ENCODE data around the gene LHFPL2. TPM values are rescaled to one million over a fixed set of nuclear protein-coding genes. Genes with fewer than 3 reads are reported as not detected.

The LHFPL2 gene
- total RNA-seq, 4 donors from 2014 or later: 14.7 to 127 (median 28.0) TPM

DNA sequence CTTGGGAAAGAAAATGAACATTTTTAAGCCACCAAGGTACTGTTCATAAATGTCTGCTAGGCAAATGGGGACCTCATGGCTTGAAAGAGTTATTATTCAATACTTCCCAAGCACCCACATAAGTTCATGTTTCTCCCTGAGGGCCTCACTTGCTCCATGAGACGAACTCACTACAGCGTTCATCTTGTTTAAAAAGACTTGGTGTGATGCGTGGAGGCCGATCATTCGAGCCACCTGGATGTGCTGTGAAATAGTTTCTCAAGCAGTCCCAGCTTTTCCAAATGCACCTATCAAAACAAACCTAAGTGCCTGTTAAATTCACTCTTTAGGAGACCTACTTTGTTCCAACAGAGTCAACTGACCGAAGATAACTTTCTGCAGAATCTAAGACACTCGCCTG is 103.2 kb downstream of the LHFPL2 start:
- no peaks in the 10 kb centered on the region for H3K27me3 ChIP-seq
- intact Hi-C loops (cut with DNase I; ENCODE audit: low total_unique reads): no loop called here
- no peaks in the 10 kb centered on the region for H3K9me3 ChIP-seq
- DNase-seq: no peak
- H3K27ac ChIP-seq: peak overlapping the region in 1 of 2 donors; percentile 18
- H3K36me3 ChIP-seq: no peaks in the 10 kb centered on the region
- TF ChIP-seq, protein P1, sequence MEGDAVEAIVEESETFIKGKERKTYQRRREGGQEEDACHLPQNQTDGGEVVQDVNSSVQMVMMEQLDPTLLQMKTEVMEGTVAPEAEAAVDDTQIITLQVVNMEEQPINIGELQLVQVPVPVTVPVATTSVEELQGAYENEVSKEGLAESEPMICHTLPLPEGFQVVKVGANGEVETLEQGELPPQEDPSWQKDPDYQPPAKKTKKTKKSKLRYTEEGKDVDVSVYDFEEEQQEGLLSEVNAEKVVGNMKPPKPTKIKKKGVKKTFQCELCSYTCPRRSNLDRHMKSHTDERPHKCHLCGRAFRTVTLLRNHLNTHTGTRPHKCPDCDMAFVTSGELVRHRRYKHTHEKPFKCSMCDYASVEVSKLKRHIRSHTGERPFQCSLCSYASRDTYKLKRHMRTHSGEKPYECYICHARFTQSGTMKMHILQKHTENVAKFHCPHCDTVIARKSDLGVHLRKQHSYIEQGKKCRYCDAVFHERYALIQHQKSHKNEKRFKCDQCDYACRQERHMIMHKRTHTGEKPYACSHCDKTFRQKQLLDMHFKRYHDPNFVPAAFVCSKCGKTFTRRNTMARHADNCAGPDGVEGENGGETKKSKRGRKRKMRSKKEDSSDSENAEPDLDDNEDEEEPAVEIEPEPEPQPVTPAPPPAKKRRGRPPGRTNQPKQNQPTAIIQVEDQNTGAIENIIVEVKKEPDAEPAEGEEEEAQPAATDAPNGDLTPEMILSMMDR (IDR thresholded peaks at IDR 0.05): no peak
- no peak for TF ChIP-seq POLR2A (IDR thresholded peaks at IDR 0.05)
- H3K4me3 ChIP-seq: no peak overlapping the region
- peaks cover 6 to 30% of the 10 kb centered on the region in 2 donors for H3K4me1 ChIP-seq

DNA sequence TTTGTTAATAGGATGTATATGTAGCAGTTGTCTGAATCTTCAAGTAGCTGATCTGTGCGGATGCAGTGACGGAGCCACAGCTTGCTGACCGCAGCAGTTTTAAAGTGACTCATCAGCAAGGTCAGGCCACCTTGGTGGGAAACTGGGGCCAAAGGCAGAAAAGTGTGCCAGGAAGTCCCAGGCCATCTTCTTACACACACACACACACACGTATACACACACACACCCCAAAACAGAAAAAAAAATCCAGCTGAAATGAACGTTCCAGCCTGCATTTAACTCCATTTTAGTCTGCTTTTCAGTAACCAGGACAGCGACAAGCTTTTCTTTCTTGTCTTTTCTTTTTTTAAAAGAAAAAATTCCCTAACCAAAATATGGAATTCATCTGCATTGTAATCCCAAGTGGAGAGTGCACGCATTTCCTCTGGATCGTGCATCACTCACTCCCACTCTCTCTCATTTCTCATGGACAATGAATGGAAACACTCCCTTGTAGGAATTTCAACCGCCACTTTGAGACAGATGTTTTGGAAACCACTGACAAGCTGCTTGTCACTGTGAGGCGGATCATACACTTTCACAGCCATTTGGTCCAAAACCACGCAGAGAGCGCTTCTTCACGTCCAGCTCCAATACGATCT is 103.9 kb downstream of the LHFPL2 start:
- no peaks in the 10 kb centered on the region for H3K36me3 ChIP-seq
- peak overlapping the region; percentile 12 to 18 for H3K27ac ChIP-seq
- H3K4me1 ChIP-seq: peaks cover 6 to 30% of the 10 kb centered on the region in 2 donors
- TF ChIP-seq POLR2A (IDR thresholded peaks at IDR 0.05): no peak
- TF ChIP-seq, protein P1 (IDR thresholded peaks at IDR 0.05): no peak
- peak in 1 of 2 donors; percentile 57 for DNase-seq
- intact Hi-C loops (cut with DNase I; ENCODE audit: low total_unique reads): no loop called here
- H3K4me3 ChIP-seq: no peak overlapping the region
- H3K27me3 ChIP-seq: no peaks in the 10 kb centered on the region
- H3K9me3 ChIP-seq: no peaks in the 10 kb centered on the region

- TF ChIP-seq, protein P1 (IDR thresholded peaks at IDR 0.05): no peak
- no peak for TF ChIP-seq POLR2A (IDR thresholded peaks at IDR 0.05)
- H3K9me3 ChIP-seq: no peaks in the 10 kb centered on the region
- no peak overlapping the region for H3K27ac ChIP-seq
- no peak overlapping the region for H3K4me3 ChIP-seq
- H3K36me3 ChIP-seq: no peaks in the 10 kb centered on the region
- DNase-seq: no peak
- H3K27me3 ChIP-seq: no peaks in the 10 kb centered on the region
- intact Hi-C loops (cut with DNase I; ENCODE audit: low total_unique reads): no loop called here
- peaks cover 6 to 30% of the 10 kb centered on the region in 2 donors for H3K4me1 ChIP-seq
These were observed 104.7 kb downstream of the LHFPL2 start for GRCh38 chr5:78543916-78544315.

- peaks cover 7 to 29% of the 10 kb centered on the region in 2 donors for H3K4me1 ChIP-seq
- TF ChIP-seq, protein P1 (IDR thresholded peaks at IDR 0.05): no peak
- no peak for TF ChIP-seq POLR2A (IDR thresholded peaks at IDR 0.05)
- intact Hi-C loops (cut with DNase I; ENCODE audit: low total_unique reads): no loop called here
- no peak overlapping the region for H3K27ac ChIP-seq
- no peaks in the 10 kb centered on the region for H3K9me3 ChIP-seq
- DNase-seq: no peak
- no peak overlapping the region for H3K4me3 ChIP-seq
- no peaks in the 10 kb centered on the region for H3K36me3 ChIP-seq
- H3K27me3 ChIP-seq: no peaks in the 10 kb centered on the region
These were observed 105.3 kb downstream of the LHFPL2 start for GRCh38 chr5:78543292-78543691.

DNA sequence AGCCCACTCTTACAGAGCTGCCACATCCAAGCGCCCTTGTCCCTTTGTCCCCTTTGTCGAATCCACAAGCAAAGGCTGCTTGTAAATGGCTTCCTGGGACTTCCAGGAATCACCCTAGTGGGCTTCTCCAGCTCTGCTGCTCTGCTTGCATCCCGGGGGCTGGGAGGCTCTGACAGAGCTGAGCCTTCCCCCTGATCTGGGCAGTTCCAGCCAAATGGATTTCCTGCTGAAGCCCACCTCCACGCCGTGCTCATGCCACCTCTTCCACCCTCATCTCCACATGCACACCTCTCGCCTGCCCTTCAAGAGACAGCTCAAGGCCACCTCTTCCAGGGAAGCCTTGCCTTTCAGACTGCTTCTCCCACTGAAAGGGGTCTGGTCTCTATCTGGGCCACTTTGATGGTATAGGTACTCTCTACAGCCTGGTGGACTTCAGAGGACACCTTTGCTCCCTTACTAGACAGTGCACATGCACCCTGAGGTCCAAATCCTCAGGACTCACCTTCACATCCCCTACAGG is 106.2 kb downstream of the LHFPL2 start:
- no peaks in the 10 kb centered on the region for H3K9me3 ChIP-seq
- no peak overlapping the region for H3K4me3 ChIP-seq
- intact Hi-C loops (cut with DNase I; ENCODE audit: low total_unique reads): no loop called here
- peaks cover 11 to 24% of the 10 kb centered on the region in 2 donors for H3K4me1 ChIP-seq
- no peaks in the 10 kb centered on the region for H3K36me3 ChIP-seq
- H3K27ac ChIP-seq: no peak overlapping the region
- DNase-seq: no peak
- no peak for TF ChIP-seq POLR2A (IDR thresholded peaks at IDR 0.05)
- TF ChIP-seq, protein P1 (IDR thresholded peaks at IDR 0.05): no peak
- H3K27me3 ChIP-seq: no peaks in the 10 kb centered on the region

Measured in uterus (tissue), 4 donors.